Measurements from ENCODE around the gene SSTR3. TPM values are rescaled to one million over a fixed set of nuclear protein-coding genes. Genes with fewer than 3 reads are reported as not detected.

The SSTR3 gene
- total RNA-seq: 1 to 10 TPM in 1 of 2 donors, under 1 TPM in 1; 0.39 to 2.0 TPM
- polyA plus RNA-seq (ENCODE audit: insufficient read length in 2 of 2): 1 to 10 TPM; 2.3 to 2.9 TPM
- long read RNA-seq, donor 1: 0 reads
- long read RNA-seq, donor 2: 0 reads
- long read RNA-seq, donor 3: 0 reads
- long read RNA-seq, donor 4: 0 reads

DNA sequence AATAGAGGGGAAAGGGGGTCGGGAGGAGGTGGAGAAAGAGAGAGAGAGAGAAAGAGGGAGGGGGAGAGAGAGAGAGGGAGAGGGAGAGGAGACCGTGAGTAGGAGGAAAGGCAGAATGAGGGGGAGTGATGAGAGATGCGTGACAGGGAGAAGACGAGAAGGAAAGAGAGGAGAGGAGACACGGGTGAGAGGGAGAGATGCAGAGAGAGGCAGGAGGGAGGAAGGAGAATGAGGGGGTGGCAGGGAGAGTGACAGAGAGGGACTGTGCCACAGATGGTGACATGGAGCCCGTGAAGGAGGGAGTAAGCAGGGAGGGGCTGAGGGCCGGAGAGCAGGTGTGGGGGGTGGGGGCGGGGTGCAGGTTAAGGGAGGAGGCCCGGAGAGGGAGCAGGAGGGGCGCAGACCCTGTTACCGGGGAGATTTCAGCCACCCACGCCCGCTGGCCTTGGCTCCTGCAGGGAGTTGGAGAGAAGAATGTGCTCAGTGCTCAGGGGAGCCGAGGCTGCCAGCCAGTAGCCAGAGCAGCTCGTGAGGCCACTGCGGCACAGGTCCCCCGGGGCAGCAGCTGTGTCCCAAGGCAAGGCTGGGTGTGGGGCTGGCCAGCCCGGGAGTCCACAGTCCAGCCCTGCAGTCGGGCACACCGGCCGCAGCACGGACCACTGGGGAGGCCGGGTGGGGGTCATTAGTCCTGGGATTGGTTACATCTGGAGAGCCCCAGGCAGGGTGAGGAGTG lies at the start of gene SSTR3:
TSS of gene SSTR3 (minus strand) at position 304 of the 733 bp plus-strand sequence. CDS start 4,674 bp downstream, outside the sequence.
- WGBS (ENCODE audit: insufficient coverage): 8% methylated on average over 23 of the region's 23 CpGs
- Histone ChIP-seq H3K4me1 (ENCODE audit: control insufficient read depth, insufficient read depth, low read length) (peaks cover 18% of the 10 kb centered on the region), H3K9me3 (ENCODE audit: control insufficient read depth, insufficient read depth, low read length) (no peaks in the 10 kb centered on the region), H3K27ac (ENCODE audit: low read depth, low read length) (no peak within 1 kb of the TSS), H3K36me3 (ENCODE audit: control insufficient read depth, insufficient read depth, low read length) (no peaks in the 10 kb centered on the region), H3K4me3 (ENCODE audit: low read depth, low read length) (no peak within 1 kb of the TSS), H3K27me3 (ENCODE audit: control insufficient read depth, insufficient read depth, low read length) (peaks cover 3% of the 10 kb centered on the region)
- peak in 2 of 6 donors; percentile 24 to 38 for DNase-seq (ENCODE audit: low read depth in 4 of 6, low spot score in 6 of 6)

DNA sequence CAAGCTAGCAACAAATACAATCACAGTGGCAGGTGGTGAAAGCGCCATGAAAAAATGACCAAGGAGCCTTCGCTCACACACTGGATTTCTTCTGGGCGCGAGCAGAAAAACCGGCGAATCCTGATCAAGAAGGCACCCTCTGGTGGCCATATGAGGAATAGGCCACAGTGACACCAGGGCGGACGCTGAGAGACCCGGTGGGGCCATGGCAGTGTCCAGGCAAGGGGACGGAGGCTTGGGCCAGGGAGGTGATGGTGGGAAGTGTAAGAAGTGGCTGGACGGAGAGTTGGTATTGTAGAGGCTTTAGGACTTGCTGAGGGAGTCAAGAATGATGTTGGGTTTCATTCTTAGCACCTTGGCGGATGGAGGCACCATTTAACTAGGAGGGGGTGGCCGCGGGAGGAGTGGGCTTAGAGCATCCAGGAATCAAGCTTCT lies 48.6 kb upstream of the SSTR3 start:
- no peak overlapping the region for H3K4me3 ChIP-seq (ENCODE audit: low read depth, low read length)
- peaks cover 21% of the 10 kb centered on the region for H3K4me1 ChIP-seq (ENCODE audit: control insufficient read depth, insufficient read depth, low read length)
- H3K36me3 ChIP-seq (ENCODE audit: control insufficient read depth, insufficient read depth, low read length): no peaks in the 10 kb centered on the region
- peaks cover 5% of the 10 kb centered on the region for H3K9me3 ChIP-seq (ENCODE audit: control insufficient read depth, insufficient read depth, low read length)
- no peak overlapping the region for H3K27ac ChIP-seq (ENCODE audit: low read depth, low read length)
- H3K27me3 ChIP-seq (ENCODE audit: control insufficient read depth, insufficient read depth, low read length): peaks cover 7% of the 10 kb centered on the region
- 31% methylated on average over 14 of the region's 14 CpGs for WGBS (ENCODE audit: insufficient coverage)
- DNase-seq (ENCODE audit: low read depth in 4 of 6, low spot score in 6 of 6): peak in 2 of 6 donors; percentile 66 to 83

- peaks cover 21% of the 10 kb centered on the region for H3K4me1 ChIP-seq (ENCODE audit: control insufficient read depth, insufficient read depth, low read length)
- H3K27me3 ChIP-seq (ENCODE audit: control insufficient read depth, insufficient read depth, low read length): peaks cover 7% of the 10 kb centered on the region
- WGBS (ENCODE audit: insufficient coverage): 53% methylated on average over 14 of the region's 15 CpGs
- H3K27ac ChIP-seq (ENCODE audit: low read depth, low read length): no peak overlapping the region
- DNase-seq (ENCODE audit: low read depth in 4 of 6, low spot score in 6 of 6): peak in 2 of 6 donors; percentile 18 to 84
- H3K36me3 ChIP-seq (ENCODE audit: control insufficient read depth, insufficient read depth, low read length): no peaks in the 10 kb centered on the region
- no peak overlapping the region for H3K4me3 ChIP-seq (ENCODE audit: low read depth, low read length)
- H3K9me3 ChIP-seq (ENCODE audit: control insufficient read depth, insufficient read depth, low read length): peaks cover 5% of the 10 kb centered on the region
Observed at GRCh38 chr22:37260155-37260795, 48.0 kb upstream of the SSTR3 start.

DNA sequence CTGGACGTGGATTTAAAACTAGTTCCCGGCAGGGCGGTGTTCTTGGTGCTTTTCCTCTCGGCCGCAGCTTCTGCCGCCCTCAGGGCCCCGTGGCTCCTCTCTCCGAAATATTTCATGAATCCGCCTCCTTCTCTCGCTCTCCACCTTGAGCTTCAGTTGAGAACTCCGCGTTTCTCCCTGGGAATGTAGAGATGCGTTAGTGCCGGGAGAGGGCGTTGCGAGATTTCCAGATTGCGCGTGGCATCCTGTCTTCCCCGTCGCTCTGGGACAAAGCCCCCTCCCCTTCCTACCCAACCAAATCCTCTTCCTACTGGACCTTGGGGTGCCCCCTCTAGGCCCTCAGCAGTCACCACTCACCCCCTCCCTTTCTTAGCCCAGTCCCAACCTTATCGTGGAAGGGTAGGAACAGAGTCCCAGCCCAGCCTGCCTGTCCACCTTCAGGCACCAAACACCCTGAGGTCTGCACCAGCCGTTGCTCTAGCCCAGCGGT lies 47.3 kb upstream of the SSTR3 start:
- no peaks in the 10 kb centered on the region for H3K36me3 ChIP-seq (ENCODE audit: control insufficient read depth, insufficient read depth, low read length)
- peak in 4 of 6 donors; percentile 20 to 91 (median 54) for DNase-seq (ENCODE audit: low read depth in 4 of 6, low spot score in 6 of 6)
- 1% methylated on average over 20 of the region's 23 CpGs for WGBS (ENCODE audit: insufficient coverage)
- peaks cover 21% of the 10 kb centered on the region for H3K4me1 ChIP-seq (ENCODE audit: control insufficient read depth, insufficient read depth, low read length)
- no peak overlapping the region for H3K27ac ChIP-seq (ENCODE audit: low read depth, low read length)
- H3K4me3 ChIP-seq (ENCODE audit: low read depth, low read length): no peak overlapping the region
- H3K9me3 ChIP-seq (ENCODE audit: control insufficient read depth, insufficient read depth, low read length): peaks cover 5% of the 10 kb centered on the region
- peaks cover 7% of the 10 kb centered on the region for H3K27me3 ChIP-seq (ENCODE audit: control insufficient read depth, insufficient read depth, low read length)

- Histone ChIP-seq H3K9me3 (ENCODE audit: control insufficient read depth, insufficient read depth, low read length) (peaks cover under 1% of the 10 kb centered on the region), H3K4me3 (ENCODE audit: low read depth, low read length) (no peak overlapping the region), H3K36me3 (ENCODE audit: control insufficient read depth, insufficient read depth, low read length) (no peaks in the 10 kb centered on the region), H3K27ac (ENCODE audit: low read depth, low read length) (no peak overlapping the region), H3K27me3 (ENCODE audit: control insufficient read depth, insufficient read depth, low read length) (peaks cover 7% of the 10 kb centered on the region), H3K4me1 (ENCODE audit: control insufficient read depth, insufficient read depth, low read length) (peaks cover 21% of the 10 kb centered on the region)
- 61% methylated on average over 11 of the region's 14 CpGs for WGBS (ENCODE audit: insufficient coverage)
- peak in 2 of 6 donors; percentile 12 to 24 for DNase-seq (ENCODE audit: low read depth in 4 of 6, low spot score in 6 of 6)
Observed at GRCh38 chr22:37258753-37259401, 46.6 kb upstream of the SSTR3 start.

DNA sequence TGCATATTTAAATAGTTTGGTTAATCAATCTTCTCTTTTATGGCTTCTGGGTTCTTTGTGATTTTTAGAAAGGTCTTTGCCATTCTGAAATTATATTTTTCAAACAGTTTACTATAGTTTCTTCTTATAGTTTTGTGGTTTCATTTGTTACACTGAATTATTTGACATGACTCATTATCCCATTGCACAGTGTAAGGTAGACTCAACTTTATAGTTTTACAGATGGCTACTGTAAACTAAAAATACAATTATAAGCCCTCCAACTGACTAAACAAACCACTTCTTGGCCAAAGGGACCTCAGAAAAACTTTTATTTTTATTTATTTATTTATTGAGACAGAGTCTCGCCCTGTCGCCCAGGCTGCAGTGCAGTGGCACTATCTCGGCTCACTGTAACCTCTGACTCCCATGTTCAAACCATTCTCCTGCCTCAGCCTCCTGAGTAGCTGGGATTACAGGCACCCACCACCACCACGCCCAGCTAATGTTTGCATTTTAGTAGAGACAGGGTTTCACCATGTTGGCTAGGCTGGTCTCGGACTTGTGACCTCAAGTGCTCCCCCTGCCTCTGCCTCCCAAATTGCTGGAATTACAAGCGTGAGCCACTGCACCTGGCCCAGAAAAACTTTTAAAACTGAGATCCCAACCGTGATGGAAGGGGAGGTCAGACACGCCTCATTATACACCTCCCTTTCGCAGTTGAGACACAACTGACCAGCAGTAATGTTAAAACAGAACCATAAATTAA lies 45.9 kb upstream of the SSTR3 start:
- Histone ChIP-seq H3K27ac (ENCODE audit: low read depth, low read length) (no peak overlapping the region), H3K36me3 (ENCODE audit: control insufficient read depth, insufficient read depth, low read length) (no peaks in the 10 kb centered on the region), H3K4me3 (ENCODE audit: low read depth, low read length) (no peak overlapping the region), H3K9me3 (ENCODE audit: control insufficient read depth, insufficient read depth, low read length) (no peaks in the 10 kb centered on the region), H3K27me3 (ENCODE audit: control insufficient read depth, insufficient read depth, low read length) (peaks cover 7% of the 10 kb centered on the region), H3K4me1 (ENCODE audit: control insufficient read depth, insufficient read depth, low read length) (peaks cover 21% of the 10 kb centered on the region)
- no peak for DNase-seq (ENCODE audit: low read depth in 4 of 6, low spot score in 6 of 6)
- 86% methylated on average over 4 of the region's 9 CpGs for WGBS (ENCODE audit: insufficient coverage)

GRCh38 chr22:37256075-37256726 lies 43.9 kb upstream of the SSTR3 start:
- Histone ChIP-seq H3K9me3 (ENCODE audit: control insufficient read depth, insufficient read depth, low read length) (no peaks in the 10 kb centered on the region), H3K27me3 (ENCODE audit: control insufficient read depth, insufficient read depth, low read length) (peaks cover 7% of the 10 kb centered on the region), H3K27ac (ENCODE audit: low read depth, low read length) (no peak overlapping the region), H3K4me3 (ENCODE audit: low read depth, low read length) (no peak overlapping the region), H3K36me3 (ENCODE audit: control insufficient read depth, insufficient read depth, low read length) (no peaks in the 10 kb centered on the region), H3K4me1 (ENCODE audit: control insufficient read depth, insufficient read depth, low read length) (peaks cover 21% of the 10 kb centered on the region)
- 73% methylated on average over 10 of the region's 10 CpGs for WGBS (ENCODE audit: insufficient coverage)
- DNase-seq (ENCODE audit: low read depth in 4 of 6, low spot score in 6 of 6): no peak

DNA sequence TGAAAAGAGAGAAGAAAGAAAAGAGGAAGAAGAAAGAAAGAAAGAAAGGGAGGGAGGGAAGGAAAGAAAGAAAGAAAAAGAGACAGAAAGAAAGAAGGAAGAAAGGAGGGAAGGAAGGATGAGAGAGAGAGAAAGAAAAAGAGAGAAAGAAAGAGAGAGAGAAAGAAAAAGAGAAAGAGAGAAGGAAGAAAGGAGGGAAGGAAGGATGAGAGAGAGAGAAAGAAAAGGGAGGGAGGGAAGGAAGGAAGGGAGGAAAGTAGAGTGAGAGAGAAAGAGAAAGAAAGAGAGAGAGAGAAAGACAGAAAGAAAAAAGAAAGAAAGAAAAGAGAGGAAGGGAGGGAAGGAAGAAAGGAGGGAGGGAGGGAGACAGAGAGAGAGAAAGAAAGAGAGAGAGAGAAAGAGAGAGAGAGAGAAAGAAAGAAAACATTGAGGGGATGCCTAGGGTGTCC lies 43.3 kb upstream of the SSTR3 start:
- H3K27me3 ChIP-seq (ENCODE audit: control insufficient read depth, insufficient read depth, low read length): peaks cover 6% of the 10 kb centered on the region
- H3K4me1 ChIP-seq (ENCODE audit: control insufficient read depth, insufficient read depth, low read length): peaks cover 17% of the 10 kb centered on the region
- H3K27ac ChIP-seq (ENCODE audit: low read depth, low read length): no peak overlapping the region
- H3K9me3 ChIP-seq (ENCODE audit: control insufficient read depth, insufficient read depth, low read length): no peaks in the 10 kb centered on the region
- no peak overlapping the region for H3K4me3 ChIP-seq (ENCODE audit: low read depth, low read length)
- no peak for DNase-seq (ENCODE audit: low read depth in 4 of 6, low spot score in 6 of 6)
- H3K36me3 ChIP-seq (ENCODE audit: control insufficient read depth, insufficient read depth, low read length): no peaks in the 10 kb centered on the region
